Glutamatergic neuron (in vitro differentiated cells): ENCODE data around the gene KIAA0825. TPM values are rescaled to one million over a fixed set of nuclear protein-coding genes. Genes with fewer than 3 reads are reported as not detected.

Experiments
- DNase-seq: peaks from one replicate; pipeline ENCODE4 v3.0.0; 2022
- H3K27ac Mint-ChIP-seq: one replicate; pipeline ENCODE4 v1.8.0; 2020; ENCODE audit warnings: mild to moderate bottlenecking, mixed read lengths, inconsistent platforms; ENCODE audit not compliant: unreplicated experiment
- H3K27me3 Mint-ChIP-seq: one replicate; pipeline ENCODE4 v1.8.0; 2020; ENCODE audit warnings: mild to moderate bottlenecking, moderate library complexity, mixed read lengths, inconsistent platforms; ENCODE audit not compliant: unreplicated experiment
- H3K36me3 Mint-ChIP-seq: one replicate; pipeline ENCODE4 v1.8.0; 2020; ENCODE audit warnings: mild to moderate bottlenecking, mixed read lengths, inconsistent platforms; ENCODE audit not compliant: unreplicated experiment
- H3K4me1 Mint-ChIP-seq: one replicate; pipeline ENCODE4 v1.8.0; 2020; ENCODE audit warnings: mild to moderate bottlenecking, low read depth, mixed read lengths, inconsistent platforms; ENCODE audit not compliant: unreplicated experiment
- H3K4me3 Mint-ChIP-seq: one replicate; pipeline ENCODE4 v1.8.0; 2020; ENCODE audit warnings: mild to moderate bottlenecking, mixed read lengths, inconsistent platforms; ENCODE audit not compliant: unreplicated experiment
- H3K9me3 Mint-ChIP-seq: one replicate; pipeline ENCODE4 v1.8.0; 2020; ENCODE audit warnings: mild to moderate bottlenecking, moderate library complexity, mixed read lengths, inconsistent platforms; ENCODE audit not compliant: unreplicated experiment
- CTCF ChIP-seq: fragments of 200-600 bp; sonication (generic); IDR thresholded peaks from one replicate; pipeline ENCODE4 v1.5.0; 2021; ENCODE audit not compliant: partially characterized antibody, unreplicated experiment
- total RNA-seq: library from RNA; stranded (reverse); fragmentation: NEBNext Ultra II Directional; extraction: Animal tissue kit (Norgen Biotek cat#: 25700); gene quantifications from one replicate; pipeline ENCODE4 v1.2.1, GENCODE V29; 2021; ENCODE audit not compliant: unreplicated experiment

The KIAA0825 gene
- total RNA-seq, 1 donor from 2014 or later = 1.2 TPM

- no peaks in the 10 kb centered on the region for H3K27me3 Mint-ChIP-seq
These were observed 408.5 kb downstream of the KIAA0825 start for GRCh38 chr5:94209774-94210355.

GRCh38 chr5:94209272-94209671 is 409.1 kb downstream of the KIAA0825 start:
- TF ChIP-seq CTCF = no peak
- no peak for DNase-seq
- Mint-ChIP-seq H3K4me1 (no peaks in the 10 kb centered on the region), H3K9me3 (peaks cover 2% of the 10 kb centered on the region), H3K27ac (no peak overlapping the region), H3K27me3 (no peaks in the 10 kb centered on the region), H3K36me3 (no peaks in the 10 kb centered on the region), H3K4me3 (no peak overlapping the region)

More at GRCh38 chr5:94209774-94210355, 408.5 kb downstream of the KIAA0825 start:
- peaks cover 2% of the 10 kb centered on the region for H3K9me3 Mint-ChIP-seq
- TF ChIP-seq CTCF = no peak
- DNase-seq = no peak
- no peak overlapping the region for H3K27ac Mint-ChIP-seq
- H3K4me1 Mint-ChIP-seq = no peaks in the 10 kb centered on the region
- no peaks in the 10 kb centered on the region for H3K36me3 Mint-ChIP-seq
- no peak overlapping the region for H3K4me3 Mint-ChIP-seq

GRCh38 chr5:94199566-94199965 is 418.8 kb downstream of the KIAA0825 start:
- Mint-ChIP-seq H3K27ac (no peak overlapping the region), H3K4me3 (no peak overlapping the region), H3K36me3 (no peaks in the 10 kb centered on the region), H3K9me3 (peaks cover 2% of the 10 kb centered on the region), H3K27me3 (no peaks in the 10 kb centered on the region), H3K4me1 (no peaks in the 10 kb centered on the region)
- DNase-seq = no peak
- TF ChIP-seq CTCF = no peak

- no peaks in the 10 kb centered on the region for H3K36me3 Mint-ChIP-seq
- H3K4me3 Mint-ChIP-seq = no peak overlapping the region
- no peak overlapping the region for H3K27ac Mint-ChIP-seq
- H3K27me3 Mint-ChIP-seq = no peaks in the 10 kb centered on the region
- TF ChIP-seq CTCF = no peak
- no peaks in the 10 kb centered on the region for H3K4me1 Mint-ChIP-seq
- H3K9me3 Mint-ChIP-seq = peaks cover 2% of the 10 kb centered on the region
- no peak for DNase-seq
These were observed 420.4 kb downstream of the KIAA0825 start for GRCh38 chr5:94197970-94198369.

GRCh38 chr5:94196953-94197352 is 421.5 kb downstream of the KIAA0825 start:
- Mint-ChIP-seq H3K4me1 (no peaks in the 10 kb centered on the region), H3K4me3 (no peak overlapping the region), H3K36me3 (no peaks in the 10 kb centered on the region), H3K27ac (no peak overlapping the region), H3K9me3 (peaks cover 2% of the 10 kb centered on the region), H3K27me3 (no peaks in the 10 kb centered on the region)
- DNase-seq = no peak
- no peak for TF ChIP-seq CTCF
